HS-27A (cell line): ENCODE results near the gene ZNF664.

ENCODE experiments used
- DNase-seq: peaks from one replicate; pipeline ENCODE4 v3.0.0-alpha.2; 2012; ENCODE audit warnings: low read depth, missing footprints

The ZNF664 gene

GRCh38 chr12:123958876-123959275 is 14.1 kb upstream of the ZNF664 start:
- no peak for DNase-seq

- DNase-seq: no peak
These were observed 12.8 kb upstream of the ZNF664 start for GRCh38 chr12:123960029-123960735.

- no peak for DNase-seq
These were observed 12.2 kb upstream of the ZNF664 start for GRCh38 chr12:123960856-123961255.

GRCh38 chr12:123961585-123962345 is 11.2 kb upstream of the ZNF664 start:
- DNase-seq: no peak

- DNase-seq: no peak
These were observed 10.5 kb upstream of the ZNF664 start for GRCh38 chr12:123962513-123962912.

- no peak for DNase-seq
These were observed 9.2 kb upstream of the ZNF664 start for GRCh38 chr12:123963821-123964220.

GRCh38 chr12:123965382-123965781 is 7.6 kb upstream of the ZNF664 start:
- no peak for DNase-seq

- no peak for DNase-seq
These were observed 6.4 kb upstream of the ZNF664 start for GRCh38 chr12:123966596-123966995.

- no peak for DNase-seq
These were observed 5.9 kb upstream of the ZNF664 start for GRCh38 chr12:123967121-123967586.

- DNase-seq: no peak
These were observed 1.6 kb upstream of the ZNF664 start for GRCh38 chr12:123971449-123971769.

GRCh38 chr12:123971770-123972456 is 1.1 kb upstream of the ZNF664 start:
- DNase-seq: no peak

GRCh38 chr12:123973552-123974341 is 732 bp downstream of the ZNF664 start:
- DNase-seq: no peak

- DNase-seq: no peak
These were observed 3.3 kb downstream of the ZNF664 start for GRCh38 chr12:123976227-123976826.

GRCh38 chr12:123979566-123979965 is 6.6 kb downstream of the ZNF664 start:
- no peak for DNase-seq

- no peak for DNase-seq
These were observed 9.3 kb downstream of the ZNF664 start for GRCh38 chr12:123982269-123982668.

GRCh38 chr12:123983822-123984485 is 10.9 kb downstream of the ZNF664 start:
- peak; percentile 17 for DNase-seq

- no peak for DNase-seq
These were observed 11.9 kb downstream of the ZNF664 start for GRCh38 chr12:123984903-123985302.

GRCh38 chr12:123986374-123986965 is 13.5 kb downstream of the ZNF664 start:
- no peak for DNase-seq

- DNase-seq: no peak
These were observed 14.0 kb downstream of the ZNF664 start for GRCh38 chr12:123987022-123987421.

- no peak for DNase-seq
These were observed 16.2 kb downstream of the ZNF664 start for GRCh38 chr12:123989168-123989567.

GRCh38 chr12:123989753-123990152 is 16.7 kb downstream of the ZNF664 start:
- DNase-seq: no peak
